K562 (cell line): ENCODE data around the gene FAM227B. TPM values are rescaled to one million over a fixed set of nuclear protein-coding genes. Genes with fewer than 3 reads are reported as not detected.

Experiments
- ARHGAP35 ChIP-seq: fragments of 450-650 bp; IDR thresholded peaks from 2 replicates; pipeline ENCODE4 v1.6.1; 2018; ENCODE audit not compliant: partially characterized antibody
- CTCFL ChIP-seq: IDR thresholded peaks from 2 replicates; pipeline ENCODE4 v1.6.1; 2011; ENCODE audit warnings: borderline replicate concordance, low read depth, mild to moderate bottlenecking, moderate library complexity, low read length; ENCODE audit not compliant: insufficient read depth, poor library complexity, severe bottlenecking
- ETS2 ChIP-seq: IDR thresholded peaks from 2 replicates; pipeline ENCODE4 v1.6.1; 2016; ENCODE audit warnings: borderline replicate concordance, missing genetic modification characterization, mild to moderate bottlenecking, moderate library complexity, missing compliant biosample characterization; ENCODE audit not compliant: poor library complexity, severe bottlenecking
- GTF2F1 ChIP-seq: IDR thresholded peaks from 2 replicates; pipeline ENCODE4 v1.6.1; 2011; ENCODE audit warnings: low read depth, low read length, improper control_type of control experiment
- HMBOX1 ChIP-seq: sonication (generic); IDR thresholded peaks from 2 replicates; pipeline ENCODE4 v1.6.1; 2016
- HMGN3 ChIP-seq: IDR thresholded peaks from 2 replicates; pipeline ENCODE4 v1.6.1; 2011; ENCODE audit warnings: borderline replicate concordance, low read depth, mild to moderate bottlenecking, mixed read lengths, low read length; ENCODE audit not compliant: insufficient read length; ENCODE audit errors: extremely low read depth
- L3MBTL2 ChIP-seq: fragments of 450-650 bp; IDR thresholded peaks from 2 replicates; pipeline ENCODE4 v1.6.1; 2016; ENCODE audit warnings: mild to moderate bottlenecking, moderate library complexity
- MECOM ChIP-seq: fragments of 250-450 bp; sonication (Bioruptor Pico); IDR thresholded peaks from 2 replicates; pipeline ENCODE4 v1.8.0; 2022; ENCODE audit warnings: inconsistent platforms
- MEF2D ChIP-seq: conservative IDR thresholded peaks from 2 replicates; pipeline ENCODE4 v1.6.1; 2016; ENCODE audit warnings: low read depth, missing genetic modification characterization, missing compliant biosample characterization
- NR2C2 ChIP-seq, 2 experiments: fragments of 200-800 bp in 1 of 2; sonication (Bioruptor generic) in 1 of 2; sonication (generic) in 1 of 2; formaldehyde crosslinking in 1 of 2; IDR thresholded peaks; 2 replicates each; pipeline versions ENCODE4 v1.6.1 to v1.8.0; 2016 to 2022; ENCODE audit warnings: mild to moderate bottlenecking in 1 of 2, missing compliant biosample characterization in 1 of 2, missing genetic modification characterization in 1 of 2, missing genetic modification reagents in 1 of 2
- PCBP1 ChIP-seq: fragments of 200-400 bp; formaldehyde crosslinking; IDR thresholded peaks from 2 replicates; pipeline ENCODE4 v1.6.1; 2018; ENCODE audit warnings: mild to moderate bottlenecking, low read depth, low read length; ENCODE audit not compliant: poor library complexity, severe bottlenecking
- PTRF ChIP-seq: fragments of 450-650 bp; IDR thresholded peaks from 2 replicates; pipeline ENCODE4 v1.6.1; 2016; ENCODE audit warnings: mild to moderate bottlenecking, missing genetic modification characterization, missing compliant biosample characterization
- RAD51 ChIP-seq: fragments of 450-650 bp; IDR thresholded peaks from 2 replicates; pipeline ENCODE4 v1.7.1; 2016; ENCODE audit warnings: low read depth, mild to moderate bottlenecking, borderline replicate concordance
- SETDB1 ChIP-seq: IDR thresholded peaks from one replicate; pipeline ENCODE4 v1.6.1; 2012; ENCODE audit warnings: low read length, control low read depth, inconsistent platforms
- SP1 ChIP-seq: sonication (generic); formaldehyde crosslinking; IDR thresholded peaks from 2 replicates; pipeline ENCODE4 v1.8.1; 2022; ENCODE audit warnings: mild to moderate bottlenecking, missing genetic modification reagents
- SP2 ChIP-seq: IDR thresholded peaks from 2 replicates; pipeline ENCODE4 v1.6.1; 2011; ENCODE audit warnings: mild to moderate bottlenecking, low read depth, low read length, moderate library complexity; ENCODE audit not compliant: poor library complexity, severe bottlenecking; ENCODE audit errors: extremely low read depth
- TBP ChIP-seq: optimal IDR thresholded peaks from 2 replicates; pipeline ENCODE3; 2011; ENCODE audit warnings: low read depth, low read length, improper control_type of control experiment
- XRCC3 ChIP-seq: fragments of 450-650 bp; IDR thresholded peaks from 2 replicates; pipeline ENCODE4 v1.6.1; 2017; ENCODE audit warnings: mild to moderate bottlenecking, moderate library complexity
- YY1 ChIP-seq, 3 experiments: IDR thresholded peaks; 2 replicates each; pipeline ENCODE4 v1.6.1; 2011; ENCODE audit warnings: low read length in 2 of 3, mild to moderate bottlenecking in 2 of 3, moderate library complexity in 2 of 3, borderline replicate concordance in 1 of 3, control low read depth in 1 of 3, low read depth in 1 of 3; ENCODE audit not compliant: insufficient read depth in 3 of 3, insufficient replicate concordance in 2 of 3, control insufficient read depth in 1 of 3, insufficient read length in 1 of 3; ENCODE audit errors: extremely low read depth in 1 of 3
- ZBTB7A ChIP-seq: IDR thresholded peaks from 2 replicates; pipeline ENCODE4 v1.6.1; 2011; ENCODE audit warnings: low read depth, mild to moderate bottlenecking, low read length, moderate library complexity, borderline replicate concordance; ENCODE audit not compliant: control insufficient read depth
- ZKSCAN1 ChIP-seq: fragments of 150-350 bp; IDR thresholded peaks from 2 replicates; pipeline ENCODE4 v1.6.1; 2016; ENCODE audit warnings: low read depth, low read length
- ZNF175 ChIP-seq: fragments of 200-800 bp; sonication (Bioruptor generic); IDR thresholded peaks from 2 replicates; pipeline ENCODE4 v1.6.1; 2016; ENCODE audit warnings: low read depth, mild to moderate bottlenecking, missing genetic modification characterization, missing compliant biosample characterization
- ZNF197 ChIP-seq: fragments of 200-800 bp; sonication (Bioruptor generic); IDR thresholded peaks from 2 replicates; pipeline ENCODE4 v1.6.1; 2016; ENCODE audit warnings: low read depth, missing genetic modification characterization, missing compliant biosample characterization
- ZNF232 ChIP-seq: sonication (generic); formaldehyde crosslinking; IDR thresholded peaks from 2 replicates; pipeline ENCODE4 v1.8.0; 2022; ENCODE audit warnings: mild to moderate bottlenecking, missing genetic modification reagents
- ZNF589 ChIP-seq: fragments of 200-800 bp; sonication (Bioruptor generic); IDR thresholded peaks from 2 replicates; pipeline ENCODE4 v1.6.1; 2016; ENCODE audit warnings: low read depth, missing genetic modification characterization, missing compliant biosample characterization
- ZNF764 ChIP-seq: fragments of 250-450 bp; sonication (Bioruptor Pico); IDR thresholded peaks from 2 replicates; pipeline ENCODE4 v1.4.0; 2020; ENCODE audit warnings: low read depth, mild to moderate bottlenecking, moderate library complexity
- polyA plus RNA-seq, 8 experiments: library from polyadenylated mRNA; depleted of rRNA in 4 of 8; stranded (reverse) in 5 of 8; unstranded in 3 of 8; fragments of >200 nt; fragmentation: Nextera tagmentation in 2 of 8; fragmentation: Illumina TruSeq in 1 of 8; extraction: Ambion mirVana in 2 of 8; extraction: Trizol in 1 of 8; gene quantifications; 2 replicates each; pipeline versions ENCODE4 v1.2.1 to v1.2.3, GENCODE V29; 2011 to 2014; ENCODE audit warnings: inconsistent platforms in 1 of 8, missing spikeins in 1 of 8
- total RNA-seq, 7 experiments: library from RNA; depleted of rRNA in 6 of 7; stranded (reverse); fragments of >200 nt in 6 of 7; fragmentation: Illumina TruSeq in 2 of 7; extraction: Trizol in 2 of 7; gene quantifications; 2 replicates each; pipeline versions ENCODE4 v1.2.1 to v1.2.3, GENCODE V29; 2011 to 2021; ENCODE audit warnings: low replicate concordance in 1 of 7

The FAM227B gene
- total and polyA plus RNA-seq, 9 of the 15 experiments (the other 6 are each of a cell fraction or from before 2014, with no cell fraction given), result 5.1 to 12.5 (median 11.2) TPM

GRCh38 chr15:49619226-49619625 lies 1.4 kb downstream of the FAM227B start (continued):
- TF ChIP-seq CTCFL (no peak), MECOM (no peak), ETS2 (no peak), MEF2D (no peak), ZNF764 (CRISPR knock-in tag) (no peak), ZKSCAN1 (peak; percentile 40; the same call in 1 of the 2 replicates), ZNF175 (no peak), TBP (peak; percentile 14), PTRF (tag) (no peak), ZNF589 (no peak), NR2C2 (CRISPR knock-in tag; IDR thresholded peaks at IDR 0.05) (no peak), NR2C2 (tag; IDR thresholded peaks at IDR 0.05) (peak; percentile 63), SETDB1 (no peak), SP2 (no peak), ARHGAP35 (no peak), L3MBTL2 (0 out of 2 replicates have a peak, but pooled peaks have one; percentile 39), YY1 (IDR thresholded peaks at IDR 0.05; ENCODE audit: borderline replicate concordance in 1 of 3, control insufficient read depth in 1 of 3, extremely low read depth in 1 of 3, insufficient read depth in 3 of 3, insufficient read length in 1 of 3, insufficient replicate concordance in 2 of 3, low read depth in 1 of 3, low read length in 2 of 3) (peak in 1 of 3 experiments; percentile 63), ZNF197 (CRISPR knock-in tag) (no peak), ZNF232 (CRISPR knock-in tag) (no peak), GTF2F1 (no peak), PCBP1 (no peak), XRCC3 (no peak), ZBTB7A (no peak), RAD51 (no peak), HMBOX1 (no peak), SP1 (CRISPR knock-in tag) (no peak), HMGN3 (no peak)
